NB4 (cell line): Measurements from ENCODE around the gene ANKAR.

Experiments used
- DNase-seq: peaks from one replicate; pipeline ENCODE4 v3.0.0; 2010; ENCODE audit warnings: low read depth
- H3K4me3 ChIP-seq: one replicate; pipeline ENCODE4 v1.5.1; 2011; ENCODE audit warnings: mild to moderate bottlenecking, low read depth, low read length, moderate library complexity
- MYC ChIP-seq: IDR thresholded peaks from 2 replicates; pipeline ENCODE4 v1.6.1; 2011; ENCODE audit warnings: low read depth, low read length
- POLR2A ChIP-seq: IDR thresholded peaks from 2 replicates; pipeline ENCODE4 v1.6.1; 2011; ENCODE audit warnings: mild to moderate bottlenecking; ENCODE audit not compliant: insufficient read length; ENCODE audit errors: extremely low read depth
- TF ChIP-seq, protein P1 (sequence below): IDR thresholded peaks from 2 replicates; pipeline ENCODE4 v1.6.1; 2011; ENCODE audit warnings: low read depth, low read length
- TF ChIP-seq, protein P2 (sequence below): IDR thresholded peaks from one replicate; pipeline ENCODE4 v1.5.1; 2012; ENCODE audit warnings: low read depth, low read length

The ANKAR gene

DNA sequence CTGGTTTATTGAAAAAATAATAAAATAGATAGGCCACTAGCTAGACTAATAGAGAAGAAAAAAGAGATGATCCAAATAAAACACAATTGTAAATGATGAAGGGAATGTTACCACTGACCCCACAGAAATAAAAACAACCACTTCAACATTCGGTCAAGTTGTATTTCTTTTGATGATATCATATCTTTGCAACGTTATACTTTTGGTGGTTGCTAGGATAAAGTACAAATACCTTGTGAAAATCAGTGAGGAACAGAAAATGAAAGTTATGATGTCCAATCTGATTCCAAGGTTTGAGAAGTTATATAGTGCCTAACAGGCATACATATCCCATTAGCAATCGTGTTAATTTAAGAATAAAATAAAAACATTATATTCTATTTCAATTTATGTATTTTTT lies 19.8 kb upstream of the ANKAR start:
- no peak overlapping the region for H3K4me3 ChIP-seq
- no peak for DNase-seq
- no peak for TF ChIP-seq POLR2A
- no peak for TF ChIP-seq MYC
- TF ChIP-seq, protein P1, sequence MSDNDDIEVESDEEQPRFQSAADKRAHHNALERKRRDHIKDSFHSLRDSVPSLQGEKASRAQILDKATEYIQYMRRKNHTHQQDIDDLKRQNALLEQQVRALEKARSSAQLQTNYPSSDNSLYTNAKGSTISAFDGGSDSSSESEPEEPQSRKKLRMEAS = no peak
- TF ChIP-seq, protein P2, sequence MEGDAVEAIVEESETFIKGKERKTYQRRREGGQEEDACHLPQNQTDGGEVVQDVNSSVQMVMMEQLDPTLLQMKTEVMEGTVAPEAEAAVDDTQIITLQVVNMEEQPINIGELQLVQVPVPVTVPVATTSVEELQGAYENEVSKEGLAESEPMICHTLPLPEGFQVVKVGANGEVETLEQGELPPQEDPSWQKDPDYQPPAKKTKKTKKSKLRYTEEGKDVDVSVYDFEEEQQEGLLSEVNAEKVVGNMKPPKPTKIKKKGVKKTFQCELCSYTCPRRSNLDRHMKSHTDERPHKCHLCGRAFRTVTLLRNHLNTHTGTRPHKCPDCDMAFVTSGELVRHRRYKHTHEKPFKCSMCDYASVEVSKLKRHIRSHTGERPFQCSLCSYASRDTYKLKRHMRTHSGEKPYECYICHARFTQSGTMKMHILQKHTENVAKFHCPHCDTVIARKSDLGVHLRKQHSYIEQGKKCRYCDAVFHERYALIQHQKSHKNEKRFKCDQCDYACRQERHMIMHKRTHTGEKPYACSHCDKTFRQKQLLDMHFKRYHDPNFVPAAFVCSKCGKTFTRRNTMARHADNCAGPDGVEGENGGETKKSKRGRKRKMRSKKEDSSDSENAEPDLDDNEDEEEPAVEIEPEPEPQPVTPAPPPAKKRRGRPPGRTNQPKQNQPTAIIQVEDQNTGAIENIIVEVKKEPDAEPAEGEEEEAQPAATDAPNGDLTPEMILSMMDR = no peak

DNA sequence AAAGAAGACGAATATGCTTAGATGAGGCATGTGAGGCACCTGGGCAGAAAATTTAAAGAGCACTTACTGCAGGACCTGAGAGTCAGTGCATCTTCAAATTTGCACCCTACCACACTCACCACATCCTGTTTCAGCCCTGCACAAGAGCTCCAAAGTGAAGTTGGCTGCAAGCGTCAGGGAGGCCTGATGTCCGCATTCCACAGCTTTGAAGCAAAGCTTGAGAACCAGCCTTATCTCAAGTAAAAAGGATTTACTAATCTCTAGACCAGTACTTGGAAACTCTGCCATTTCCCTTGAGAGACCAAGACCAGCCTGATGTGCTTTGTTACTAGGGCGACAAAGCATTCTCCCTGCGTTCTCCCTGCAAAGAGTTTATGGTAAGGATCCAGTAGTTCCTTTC lies 16.6 kb upstream of the ANKAR start:
- DNase-seq = peak; percentile 68
- H3K4me3 ChIP-seq = no peak overlapping the region
- TF ChIP-seq MYC = no peak
- no peak for TF ChIP-seq POLR2A

DNA sequence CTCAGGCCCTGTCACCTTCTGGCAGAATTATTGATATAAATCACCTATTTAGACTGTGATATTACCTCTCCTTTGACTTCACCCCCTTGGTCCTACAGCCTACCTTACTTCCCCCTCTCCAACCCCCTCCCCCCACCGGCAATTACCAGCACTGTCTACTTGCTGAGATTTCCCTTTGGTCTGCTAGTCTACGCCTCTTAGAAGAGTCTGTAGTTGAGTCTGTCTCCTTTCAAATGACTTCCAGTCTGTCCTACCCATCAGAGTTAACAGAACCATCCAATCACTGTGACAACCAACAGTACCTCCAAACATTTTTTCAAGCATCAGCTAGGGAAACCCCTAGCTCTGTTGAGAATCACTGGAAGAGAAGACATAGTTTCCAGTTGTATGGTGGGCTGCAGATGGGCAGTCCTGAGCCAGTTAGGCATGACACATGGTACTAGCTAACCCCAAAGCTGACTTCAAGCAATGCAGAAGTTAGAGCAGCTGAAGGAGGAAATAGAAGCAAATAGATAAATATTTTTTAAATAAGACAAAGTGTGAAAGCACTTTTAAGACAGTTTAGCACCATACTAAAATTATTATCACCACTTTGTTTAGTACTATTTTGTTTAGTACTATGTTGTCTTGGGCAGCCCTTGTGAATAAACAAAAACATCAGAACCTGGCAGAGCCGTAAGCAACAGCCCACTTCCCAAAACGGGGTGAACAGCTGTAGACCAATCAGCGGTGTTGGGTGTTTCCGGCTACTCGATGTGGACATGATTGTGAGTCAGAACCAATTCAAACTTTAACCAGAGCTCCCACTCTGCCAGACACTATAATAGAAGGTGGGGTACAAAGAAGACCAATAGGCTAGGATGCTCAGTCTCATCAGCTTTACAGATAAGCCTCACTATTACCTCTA lies 15.9 kb upstream of the ANKAR start:
- TF ChIP-seq, protein P2 = no peak
- no peak for TF ChIP-seq POLR2A
- TF ChIP-seq, protein P1 = no peak
- no peak for TF ChIP-seq MYC
- H3K4me3 ChIP-seq = no peak overlapping the region
- DNase-seq = peak; percentile 57

DNA sequence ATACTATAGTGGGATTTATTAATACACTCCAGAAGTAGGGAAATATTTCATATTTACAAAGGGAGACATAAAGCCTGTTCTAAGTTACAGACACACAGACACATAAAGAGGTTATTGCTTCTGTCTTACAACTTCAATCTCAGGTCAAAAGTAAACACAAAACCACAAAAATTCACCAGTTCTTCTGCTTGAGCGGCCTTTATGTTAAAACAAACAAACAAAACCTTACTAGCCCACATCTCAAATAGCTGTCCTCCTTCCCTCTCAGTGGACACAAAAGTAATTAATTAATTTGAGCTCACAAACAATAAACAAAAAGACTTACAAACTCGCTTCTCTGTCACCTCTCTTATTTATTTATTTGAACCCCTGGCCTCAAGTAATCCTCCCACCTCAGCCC lies 14.7 kb upstream of the ANKAR start:
- TF ChIP-seq POLR2A (no peak), MYC (no peak)
- TF ChIP-seq, protein P1 = no peak
- TF ChIP-seq, protein P2 = no peak
- no peak overlapping the region for H3K4me3 ChIP-seq
- DNase-seq = no peak

DNA sequence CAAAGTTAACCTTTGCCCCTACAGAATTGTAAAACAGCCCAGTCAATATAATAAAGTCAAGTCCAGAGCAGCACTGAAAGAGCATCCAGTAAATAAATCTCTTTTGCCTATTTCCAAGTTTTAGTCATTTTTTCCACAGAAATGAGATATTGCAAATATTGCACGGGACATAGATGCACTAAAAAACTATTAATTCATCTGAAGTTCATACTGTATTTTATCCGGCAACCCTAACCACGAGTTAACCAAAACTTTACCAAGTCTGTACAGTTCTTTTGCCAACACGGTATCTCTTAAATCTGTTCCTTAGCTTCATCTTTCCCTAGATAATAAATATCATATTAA lies 13.7 kb upstream of the ANKAR start:
- TF ChIP-seq, protein P2 = no peak
- TF ChIP-seq MYC (no peak), POLR2A (no peak)
- TF ChIP-seq, protein P1 = no peak
- H3K4me3 ChIP-seq = peak overlapping the region; percentile 41
- DNase-seq = no peak

DNA sequence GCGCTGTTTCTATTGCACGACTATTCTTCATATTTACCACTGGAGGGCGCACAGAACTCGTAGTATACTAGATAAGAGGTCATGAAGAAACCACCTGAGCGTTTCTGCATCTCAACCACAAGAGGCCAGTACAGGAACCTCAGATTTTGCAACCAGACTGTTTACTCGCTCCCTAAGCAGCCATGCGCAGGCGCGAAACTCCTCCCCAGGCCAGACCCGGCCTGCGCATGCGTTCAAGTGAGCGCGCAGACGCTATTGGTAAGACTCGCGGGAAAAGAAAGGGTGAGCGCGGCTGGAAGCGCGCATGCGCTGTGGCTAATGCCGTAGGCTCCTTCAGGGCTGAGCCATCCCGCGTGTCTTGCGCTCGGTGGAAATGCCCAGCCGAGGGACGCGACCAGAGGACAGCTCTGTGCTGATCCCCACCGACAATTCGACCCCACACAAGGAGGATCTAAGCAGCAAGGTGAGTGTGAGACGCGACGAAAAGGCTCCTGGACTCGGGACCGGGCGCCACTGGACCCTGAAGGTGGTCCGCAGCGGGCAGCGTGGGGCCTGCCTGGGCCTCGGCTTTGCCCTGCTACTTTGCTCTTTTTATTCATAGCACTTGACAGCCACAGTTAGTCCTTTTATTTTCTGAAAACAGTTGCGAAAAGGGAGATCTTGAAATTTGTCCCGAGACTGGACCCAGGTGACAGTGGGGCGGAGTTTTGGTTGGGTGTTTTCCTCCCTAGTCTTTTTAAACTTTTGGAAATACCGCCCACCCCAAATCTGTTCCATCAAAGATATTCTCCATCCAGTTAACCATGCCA lies 13.1 kb upstream of the ANKAR start, which contains the start of gene ASNSD1:
Gene ASNSD1 (plus strand): TSS at position 312 of the 809 bp plus-strand sequence. CDS start 4,674 bp downstream, outside the sequence.
- H3K4me3 ChIP-seq = peak within 1 kb of the TSS; percentile 97
- TF ChIP-seq, protein P2 = peak; percentile 92
- TF ChIP-seq, protein P1 = peak; percentile 85
- TF ChIP-seq POLR2A (peak; percentile 97), MYC (peak; percentile 93)
- DNase-seq = peak; percentile 99
